A549 (cell line): Measurements from ENCODE around the gene PPP6R3. TPM values are rescaled to one million over a fixed set of nuclear protein-coding genes. Genes with fewer than 3 reads are reported as not detected.

Experiments
- ATAC-seq, 2 experiments: fragments of 200-7000 bp in 1 of 2; fragments of >200 bp in 1 of 2; cut with Nextera tagmentation in 1 of 2; cut with Tn5 transposase in 1 of 2; 3 replicates each; pipeline versions ENCODE4 v1.8.0 to v1.9.1; 2018 to 2020; ENCODE audit warnings: mild to moderate bottlenecking in 1 of 2, moderate library complexity in 1 of 2
- CTCF ChIA-PET: fragments of 300-600 bp; sonication (Branson Sonifier 250); formaldehyde crosslinking; extraction: SDS; loops from one replicate; lab custom pipeline; 2021; ENCODE audit warnings: antibody characterized with exemption, inconsistent platforms; lab: Yijun Ruan, JAX
- POLR2A ChIA-PET: fragments of 350-600 bp; formaldehyde crosslinking; extraction: SDS; loops from one replicate; lab custom pipeline; 2021; ENCODE audit warnings: antibody characterized with exemption, inconsistent platforms; lab: Yijun Ruan, JAX
- DNase-seq, 2 experiments: peaks; one replicate each; pipeline versions ENCODE4 v3.0.0 to v3.0.0-alpha.2; 2011 to 2016; ENCODE audit warnings: low read depth in 1 of 2, low spot score in 1 of 2
- FAIRE-seq: peaks from 2 replicates; lab custom pipeline; 2011; peaks lifted over from hg19 to GRCh38; lab: Jason Lieb, UNC
- H3K27ac ChIP-seq, 2 experiments: fragments of >200 bp; sonication (Bioruptor Twin); formaldehyde crosslinking; 3 replicates each; pipeline ENCODE4 v1.5.1; 2016 to 2017
- H3K4me1 ChIP-seq: fragments of >200 bp; sonication (Bioruptor Twin); formaldehyde crosslinking; 3 replicates; pipeline ENCODE4 v1.6.1; 2016
- H3K4me2 ChIP-seq: fragments of >200 bp; sonication (Bioruptor Twin); formaldehyde crosslinking; 3 replicates; pipeline ENCODE4 v1.6.1; 2016
- H3K4me3 ChIP-seq: fragments of >200 bp; sonication (Bioruptor Twin); formaldehyde crosslinking; 3 replicates; pipeline ENCODE4 v1.5.1; 2016
- H3K9me3 ChIP-seq: fragments of >200 bp; sonication (Bioruptor Twin); formaldehyde crosslinking; 3 replicates; pipeline ENCODE4 v1.6.1; 2016
- CEBPB ChIP-seq, 2 experiments: fragments of >200 bp in 1 of 2; sonication (Bioruptor Twin) in 1 of 2; formaldehyde crosslinking in 1 of 2; IDR thresholded peaks; 2 replicates each; pipeline ENCODE4 v1.6.1; 2012 to 2016
- CHD2 ChIP-seq: fragments of 150-350 bp; IDR thresholded peaks from 2 replicates; pipeline ENCODE4 v1.6.1; 2014; ENCODE audit warnings: low read length; ENCODE audit not compliant: partially characterized antibody
- CHD4 ChIP-seq: fragments of 200-600 bp; sonication (generic); IDR thresholded peaks from 2 replicates; pipeline ENCODE4 v1.6.1; 2016; ENCODE audit warnings: antibody characterized with exemption, mild to moderate bottlenecking, borderline replicate concordance
- EHF ChIP-seq: fragments of 250-450 bp; sonication (Bioruptor Pico); IDR thresholded peaks from 2 replicates; pipeline ENCODE4 v1.5.0; 2020; ENCODE audit warnings: mild to moderate bottlenecking
- HDAC2 ChIP-seq: fragments of 200-600 bp; sonication (generic); IDR thresholded peaks from 2 replicates; pipeline ENCODE4 v1.6.1; 2016
- HOXA7 ChIP-seq: fragments of 250-450 bp; sonication (Bioruptor Pico); IDR thresholded peaks from 2 replicates; pipeline ENCODE4 v1.5.0; 2020; ENCODE audit warnings: mild to moderate bottlenecking, moderate library complexity
- HOXB13 ChIP-seq: fragments of 250-450 bp; sonication (Bioruptor Pico); IDR thresholded peaks from 2 replicates; pipeline ENCODE4 v1.5.0; 2020; ENCODE audit warnings: low read depth, mild to moderate bottlenecking, moderate library complexity
- KDM5A ChIP-seq: fragments of 200-600 bp; sonication (generic); IDR thresholded peaks from 2 replicates; pipeline ENCODE4 v1.6.1; 2016; ENCODE audit warnings: antibody characterized with exemption, mild to moderate bottlenecking
- MAFK ChIP-seq: fragments of 450-650 bp; IDR thresholded peaks from 2 replicates; pipeline ENCODE4 v1.6.1; 2014; ENCODE audit not compliant: partially characterized antibody
- MAZ ChIP-seq: fragments of 150-350 bp; IDR thresholded peaks from 2 replicates; pipeline ENCODE4 v1.6.1; 2014; ENCODE audit warnings: antibody characterized with exemption, low read depth, low read length, borderline replicate concordance
- RAD21 ChIP-seq, 2 experiments: fragments of >200 bp in 1 of 2; sonication (Bioruptor Twin) in 1 of 2; formaldehyde crosslinking in 1 of 2; IDR thresholded peaks in 1 of 2; conservative IDR thresholded peaks in 1 of 2; 2 replicates in 1 of 2; 3 replicates in 1 of 2; pipeline ENCODE4 v1.6.1; 2012 to 2018; ENCODE audit warnings: inconsistent platforms in 1 of 2
- SMC3 ChIP-seq: fragments of >200 bp; sonication (Bioruptor Twin); formaldehyde crosslinking; IDR thresholded peaks from 3 replicates; pipeline ENCODE4 v1.6.1; 2018; ENCODE audit warnings: inconsistent platforms
- TP53 ChIP-seq: fragments of 250-450 bp; sonication (Bioruptor Pico); IDR thresholded peaks from 2 replicates; pipeline ENCODE4 v1.5.0; 2021; ENCODE audit warnings: mild to moderate bottlenecking, moderate library complexity
- WGBS: methylation state at CpG from one replicate; pipeline ENCODE4 v1.1.6; 2017; ENCODE audit errors: missing lambda C conversion rate; 5-methylcytosine and 5-hydroxymethylcytosine counted together
- polyA plus RNA-seq, 4 experiments: library from polyadenylated mRNA; depleted of rRNA in 3 of 4; stranded (reverse); fragments of >200 nt; fragmentation: RNase III in 1 of 4; extraction: RNeasy Plus Mini Kit Qiagen cat#74134 plus additional on column Dnase treatment in 1 of 4; gene quantifications; 2 replicates in 3 of 4; 3 replicates in 1 of 4; pipeline ENCODE4 v1.2.3, GENCODE V29; 2011 to 2017
- TF ChIP-seq, protein P1 (sequence below): IDR thresholded peaks from 2 replicates; pipeline ENCODE4 v1.6.1; 2012; ENCODE audit warnings: low read depth, borderline replicate concordance
- TF ChIP-seq, protein P2 (sequence below): fragments of 200-600 bp; sonication (generic); IDR thresholded peaks from 2 replicates; pipeline ENCODE4 v1.6.1; 2016; ENCODE audit warnings: antibody characterized with exemption, mild to moderate bottlenecking, moderate library complexity
- TF ChIP-seq, protein P3 (sequence below): fragments of 250-450 bp; sonication (Bioruptor Pico); IDR thresholded peaks from 2 replicates; pipeline ENCODE4 v1.5.0; 2021; ENCODE audit warnings: mild to moderate bottlenecking, moderate library complexity, borderline replicate concordance

PPP6R3 gene
- polyA plus RNA-seq, 2 of the 4 experiments (the other 2 are of a cell fraction): 69.7 to 114 TPM

DNA sequence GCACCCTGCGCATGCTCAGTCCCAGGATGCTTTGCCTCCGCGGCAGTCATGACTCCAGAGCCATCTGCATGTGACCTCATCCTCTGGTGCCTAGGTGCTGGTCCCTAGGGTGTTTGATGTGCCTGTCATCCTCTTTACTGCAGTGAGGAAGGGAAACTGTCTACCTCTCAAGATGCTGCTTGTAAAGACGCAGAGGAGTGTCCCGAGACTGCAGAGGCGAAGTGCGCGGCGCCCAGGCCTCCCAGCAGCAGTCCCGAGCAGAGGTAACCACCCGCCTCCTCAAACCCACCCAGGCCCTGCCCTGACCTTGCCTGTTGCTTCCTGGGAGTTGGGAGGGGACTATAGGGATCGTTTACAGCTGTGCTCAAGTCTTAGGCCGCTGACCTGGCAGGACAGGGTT, 149.2 kb downstream of the PPP6R3 start:
- no peak overlapping the region for H3K4me3 ChIP-seq
- FAIRE-seq (no peak), ATAC-seq (peak in 1 of 2 experiments; percentile 16; a peak in 2 of 6 replicates), DNase-seq (no peak)
- no peak overlapping the region for H3K4me2 ChIP-seq
- no peaks in the 10 kb centered on the region for H3K9me3 ChIP-seq
- WGBS: 91% methylated on average over 13 of the region's 13 CpGs
- no peaks in the 10 kb centered on the region for H3K4me1 ChIP-seq
- H3K27ac ChIP-seq: no peak overlapping the region
- TF ChIP-seq CEBPB (IDR thresholded peaks at IDR 0.05): no peak
- TF ChIP-seq, protein P1, sequence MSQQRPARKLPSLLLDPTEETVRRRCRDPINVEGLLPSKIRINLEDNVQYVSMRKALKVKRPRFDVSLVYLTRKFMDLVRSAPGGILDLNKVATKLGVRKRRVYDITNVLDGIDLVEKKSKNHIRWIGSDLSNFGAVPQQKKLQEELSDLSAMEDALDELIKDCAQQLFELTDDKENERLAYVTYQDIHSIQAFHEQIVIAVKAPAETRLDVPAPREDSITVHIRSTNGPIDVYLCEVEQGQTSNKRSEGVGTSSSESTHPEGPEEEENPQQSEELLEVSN: no peak
- no peak for TF ChIP-seq EHF (CRISPR knock-in tag)
- TF ChIP-seq MAFK: no peak
- TF ChIP-seq, protein P2, sequence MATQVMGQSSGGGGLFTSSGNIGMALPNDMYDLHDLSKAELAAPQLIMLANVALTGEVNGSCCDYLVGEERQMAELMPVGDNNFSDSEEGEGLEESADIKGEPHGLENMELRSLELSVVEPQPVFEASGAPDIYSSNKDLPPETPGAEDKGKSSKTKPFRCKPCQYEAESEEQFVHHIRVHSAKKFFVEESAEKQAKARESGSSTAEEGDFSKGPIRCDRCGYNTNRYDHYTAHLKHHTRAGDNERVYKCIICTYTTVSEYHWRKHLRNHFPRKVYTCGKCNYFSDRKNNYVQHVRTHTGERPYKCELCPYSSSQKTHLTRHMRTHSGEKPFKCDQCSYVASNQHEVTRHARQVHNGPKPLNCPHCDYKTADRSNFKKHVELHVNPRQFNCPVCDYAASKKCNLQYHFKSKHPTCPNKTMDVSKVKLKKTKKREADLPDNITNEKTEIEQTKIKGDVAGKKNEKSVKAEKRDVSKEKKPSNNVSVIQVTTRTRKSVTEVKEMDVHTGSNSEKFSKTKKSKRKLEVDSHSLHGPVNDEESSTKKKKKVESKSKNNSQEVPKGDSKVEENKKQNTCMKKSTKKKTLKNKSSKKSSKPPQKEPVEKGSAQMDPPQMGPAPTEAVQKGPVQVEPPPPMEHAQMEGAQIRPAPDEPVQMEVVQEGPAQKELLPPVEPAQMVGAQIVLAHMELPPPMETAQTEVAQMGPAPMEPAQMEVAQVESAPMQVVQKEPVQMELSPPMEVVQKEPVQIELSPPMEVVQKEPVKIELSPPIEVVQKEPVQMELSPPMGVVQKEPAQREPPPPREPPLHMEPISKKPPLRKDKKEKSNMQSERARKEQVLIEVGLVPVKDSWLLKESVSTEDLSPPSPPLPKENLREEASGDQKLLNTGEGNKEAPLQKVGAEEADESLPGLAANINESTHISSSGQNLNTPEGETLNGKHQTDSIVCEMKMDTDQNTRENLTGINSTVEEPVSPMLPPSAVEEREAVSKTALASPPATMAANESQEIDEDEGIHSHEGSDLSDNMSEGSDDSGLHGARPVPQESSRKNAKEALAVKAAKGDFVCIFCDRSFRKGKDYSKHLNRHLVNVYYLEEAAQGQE: no peak
- TF ChIP-seq CHD2: no peak
- no peak for TF ChIP-seq MAZ
- TF ChIP-seq, protein P3, sequence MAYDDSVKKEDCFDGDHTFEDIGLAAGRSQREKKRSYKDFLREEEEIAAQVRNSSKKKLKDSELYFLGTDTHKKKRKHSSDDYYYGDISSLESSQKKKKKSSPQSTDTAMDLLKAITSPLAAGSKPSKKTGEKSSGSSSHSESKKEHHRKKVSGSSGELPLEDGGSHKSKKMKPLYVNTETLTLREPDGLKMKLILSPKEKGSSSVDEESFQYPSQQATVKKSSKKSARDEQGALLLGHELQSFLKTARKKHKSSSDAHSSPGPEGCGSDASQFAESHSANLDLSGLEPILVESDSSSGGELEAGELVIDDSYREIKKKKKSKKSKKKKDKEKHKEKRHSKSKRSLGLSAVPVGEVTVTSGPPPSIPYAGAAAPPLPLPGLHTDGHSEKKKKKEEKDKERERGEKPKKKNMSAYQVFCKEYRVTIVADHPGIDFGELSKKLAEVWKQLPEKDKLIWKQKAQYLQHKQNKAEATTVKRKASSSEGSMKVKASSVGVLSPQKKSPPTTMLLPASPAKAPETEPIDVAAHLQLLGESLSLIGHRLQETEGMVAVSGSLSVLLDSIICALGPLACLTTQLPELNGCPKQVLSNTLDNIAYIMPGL (CRISPR knock-in tag): no peak
- TF ChIP-seq KDM5A: no peak
- no peak for TF ChIP-seq TP53 (CRISPR knock-in tag)
- TF ChIP-seq CHD4: no peak
- TF ChIP-seq HOXB13: no peak
- CTCF ChIA-PET: interaction anchor here (1.2 to 2.2 kb wide), 3 partner anchors 9 to 189 kb away, joined by 5 to 13 read pairs (median 6); no protein-coding TSS in a partner anchor
- POLR2A ChIA-PET: no interaction called here

DNA sequence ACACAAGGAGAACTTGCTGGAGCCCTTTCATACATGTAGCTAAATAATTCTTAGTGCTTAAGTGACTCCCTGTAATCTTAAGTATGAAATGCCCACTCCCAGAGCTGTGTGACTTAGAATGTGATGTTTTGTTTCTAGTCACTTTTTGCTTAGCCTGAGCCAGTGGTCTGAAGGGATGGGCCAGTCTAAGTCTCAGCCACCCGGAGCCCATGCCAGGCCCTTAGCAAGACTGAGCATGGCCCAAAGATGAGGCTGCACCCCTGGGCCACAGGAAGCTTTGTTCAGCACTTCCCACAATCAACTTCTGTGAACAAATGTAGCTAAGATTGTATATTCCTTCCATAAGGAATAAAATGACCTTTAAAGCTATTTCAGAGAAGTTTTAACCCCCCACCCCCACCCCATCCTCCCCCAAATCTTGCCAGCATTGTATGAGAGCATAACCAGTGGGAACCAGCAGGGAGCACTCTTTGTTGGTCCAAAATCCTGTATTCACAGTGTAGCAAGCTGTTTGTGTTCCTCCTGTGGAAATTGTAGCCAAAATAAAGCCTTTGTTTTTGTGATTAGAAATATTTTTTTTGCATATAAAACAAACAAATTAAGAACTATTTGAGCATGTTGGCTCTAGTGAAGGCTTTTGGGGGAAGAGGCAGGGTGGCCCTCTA, 150.0 kb downstream of the PPP6R3 start:
- FAIRE-seq: no peak
- peak in 1 of 2 experiments; percentile 14 for DNase-seq
- H3K4me2 ChIP-seq: no peak overlapping the region
- ChIA-PET CTCF (interaction anchor here (1.2 to 2.2 kb wide), 3 partner anchors 10 to 188 kb away, joined by 5 to 13 read pairs (median 6); no protein-coding TSS in a partner anchor), POLR2A (interaction anchor here (0.6 kb wide), 1 partner anchor 20 kb away, joined by 3 read pairs; no protein-coding TSS in a partner anchor)
- TF ChIP-seq SMC3 (peak; percentile 25; the same call in 1 of the 3 replicates), HDAC2 (no peak), RAD21 (conservative IDR thresholded peaks at IDR 0.05 in 1 of 2, IDR thresholded peaks at IDR 0.05 in 1 of 2) (peak; percentile 35 to 36; a peak in 3 of 5 replicates), HOXA7 (CRISPR knock-in tag) (no peak)
- TF ChIP-seq, protein P1: no peak
- H3K4me3 ChIP-seq: no peak overlapping the region
- ATAC-seq: peak; percentile 70 to 75; a peak in 4 of 6 replicates
- no peak overlapping the region for H3K27ac ChIP-seq
- no peaks in the 10 kb centered on the region for H3K9me3 ChIP-seq
- 88% methylated on average over 1 of the region's 1 CpG for WGBS
- no peaks in the 10 kb centered on the region for H3K4me1 ChIP-seq
